ENCODE data around the gene CENPT. TPM values are rescaled to one million over a fixed set of nuclear protein-coding genes. Genes with fewer than 3 reads are reported as not detected.

Gene CENPT
- total RNA-seq, 4 donors from 2014 or later = 29.4 to 70.2 (median 52.8) TPM

DNA sequence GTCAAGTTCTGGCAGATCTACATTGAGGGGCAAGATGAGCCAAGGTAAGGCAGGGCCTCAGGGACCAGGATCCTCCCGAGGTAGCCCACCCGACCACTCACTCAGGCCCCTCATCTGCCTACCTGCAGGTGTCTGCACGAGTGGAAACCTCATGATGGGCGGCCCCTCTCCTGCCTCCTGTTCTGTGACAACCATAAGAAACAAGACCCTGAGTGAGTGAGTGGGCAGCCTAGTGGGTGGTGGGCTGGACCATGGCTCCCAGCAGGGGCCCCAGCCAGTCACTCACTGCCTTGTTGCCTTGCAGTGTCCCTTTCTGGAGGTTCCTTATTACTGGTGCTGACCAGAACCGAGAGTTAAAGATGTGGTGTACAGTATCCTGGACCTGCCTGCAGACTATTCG lies 30.7 kb upstream of the CENPT start:
- Histone ChIP-seq H3K4me1 (peaks cover 3 to 11% of the 10 kb centered on the region in 2 donors), H3K36me3 (no peaks in the 10 kb centered on the region), H3K27me3 (no peaks in the 10 kb centered on the region), H3K9me3 (no peaks in the 10 kb centered on the region), H3K27ac (no peak overlapping the region), H3K4me3 (no peak overlapping the region)
- intact Hi-C loops (cut with DNase I; ENCODE audit: low total_unique reads) = no loop called here
- no peak for TF ChIP-seq POLR2A (IDR thresholded peaks at IDR 0.05)
- TF ChIP-seq, protein P1, sequence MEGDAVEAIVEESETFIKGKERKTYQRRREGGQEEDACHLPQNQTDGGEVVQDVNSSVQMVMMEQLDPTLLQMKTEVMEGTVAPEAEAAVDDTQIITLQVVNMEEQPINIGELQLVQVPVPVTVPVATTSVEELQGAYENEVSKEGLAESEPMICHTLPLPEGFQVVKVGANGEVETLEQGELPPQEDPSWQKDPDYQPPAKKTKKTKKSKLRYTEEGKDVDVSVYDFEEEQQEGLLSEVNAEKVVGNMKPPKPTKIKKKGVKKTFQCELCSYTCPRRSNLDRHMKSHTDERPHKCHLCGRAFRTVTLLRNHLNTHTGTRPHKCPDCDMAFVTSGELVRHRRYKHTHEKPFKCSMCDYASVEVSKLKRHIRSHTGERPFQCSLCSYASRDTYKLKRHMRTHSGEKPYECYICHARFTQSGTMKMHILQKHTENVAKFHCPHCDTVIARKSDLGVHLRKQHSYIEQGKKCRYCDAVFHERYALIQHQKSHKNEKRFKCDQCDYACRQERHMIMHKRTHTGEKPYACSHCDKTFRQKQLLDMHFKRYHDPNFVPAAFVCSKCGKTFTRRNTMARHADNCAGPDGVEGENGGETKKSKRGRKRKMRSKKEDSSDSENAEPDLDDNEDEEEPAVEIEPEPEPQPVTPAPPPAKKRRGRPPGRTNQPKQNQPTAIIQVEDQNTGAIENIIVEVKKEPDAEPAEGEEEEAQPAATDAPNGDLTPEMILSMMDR (IDR thresholded peaks at IDR 0.05) = no peak
- no peak for DNase-seq

DNA sequence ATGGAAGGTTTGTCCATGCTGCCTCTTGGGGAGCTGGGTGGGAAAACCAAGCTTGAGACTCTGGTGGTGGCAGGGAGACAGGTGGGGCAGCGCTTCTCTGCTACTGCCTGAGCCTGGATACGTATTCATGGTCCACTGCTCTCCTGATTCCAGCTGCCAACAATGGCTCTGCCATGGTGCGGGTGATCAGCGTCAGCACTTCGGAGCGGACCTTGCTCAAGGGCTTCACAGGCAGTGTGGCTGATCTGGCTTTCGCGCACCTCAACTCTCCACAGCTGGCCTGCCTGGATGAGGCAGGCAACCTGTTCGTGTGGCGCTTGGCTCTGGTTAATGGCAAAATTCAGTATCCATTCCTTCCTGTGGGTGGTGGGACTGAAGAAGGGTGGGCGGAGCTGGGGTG lies 29.6 kb upstream of the CENPT start:
- intact Hi-C loops (cut with DNase I; ENCODE audit: low total_unique reads) = no loop called here
- Histone ChIP-seq H3K36me3 (no peaks in the 10 kb centered on the region), H3K4me3 (no peak overlapping the region), H3K9me3 (no peaks in the 10 kb centered on the region), H3K27ac (no peak overlapping the region), H3K27me3 (no peaks in the 10 kb centered on the region), H3K4me1 (peaks cover 3 to 11% of the 10 kb centered on the region in 2 donors)
- TF ChIP-seq POLR2A (IDR thresholded peaks at IDR 0.05) = no peak
- TF ChIP-seq, protein P1 (IDR thresholded peaks at IDR 0.05) = no peak
- no peak for DNase-seq

DNA sequence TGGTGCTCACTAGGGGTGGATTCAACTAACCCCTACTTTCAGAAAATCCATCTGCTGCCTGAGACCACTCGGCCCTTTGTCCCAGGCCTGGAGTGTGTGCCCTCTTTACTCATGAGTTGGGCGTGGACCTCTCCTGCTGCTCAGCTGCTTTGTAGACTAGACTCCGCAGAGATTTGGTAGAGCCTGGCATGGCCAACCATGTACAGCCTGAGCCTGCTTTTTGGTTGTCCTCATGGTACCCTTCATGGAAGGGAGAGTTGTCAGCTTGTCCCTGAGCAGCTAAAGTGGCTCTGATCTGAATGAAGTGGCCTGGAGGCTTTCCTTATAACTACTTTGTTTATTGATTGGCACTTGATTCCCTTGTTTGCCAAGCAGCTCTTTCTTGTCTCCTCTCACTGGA lies 26.9 kb upstream of the CENPT start:
- intact Hi-C loops (cut with DNase I; ENCODE audit: low total_unique reads) = no loop called here
- peak overlapping the region in 1 of 2 donors; percentile 96 for H3K4me3 ChIP-seq
- DNase-seq = no peak
- no peaks in the 10 kb centered on the region for H3K9me3 ChIP-seq
- no peaks in the 10 kb centered on the region for H3K36me3 ChIP-seq
- H3K27me3 ChIP-seq = no peaks in the 10 kb centered on the region
- H3K4me1 ChIP-seq = peaks cover 3 to 11% of the 10 kb centered on the region in 2 donors
- TF ChIP-seq POLR2A (IDR thresholded peaks at IDR 0.05) = no peak
- TF ChIP-seq, protein P1 (IDR thresholded peaks at IDR 0.05) = no peak
- H3K27ac ChIP-seq = no peak overlapping the region

DNA sequence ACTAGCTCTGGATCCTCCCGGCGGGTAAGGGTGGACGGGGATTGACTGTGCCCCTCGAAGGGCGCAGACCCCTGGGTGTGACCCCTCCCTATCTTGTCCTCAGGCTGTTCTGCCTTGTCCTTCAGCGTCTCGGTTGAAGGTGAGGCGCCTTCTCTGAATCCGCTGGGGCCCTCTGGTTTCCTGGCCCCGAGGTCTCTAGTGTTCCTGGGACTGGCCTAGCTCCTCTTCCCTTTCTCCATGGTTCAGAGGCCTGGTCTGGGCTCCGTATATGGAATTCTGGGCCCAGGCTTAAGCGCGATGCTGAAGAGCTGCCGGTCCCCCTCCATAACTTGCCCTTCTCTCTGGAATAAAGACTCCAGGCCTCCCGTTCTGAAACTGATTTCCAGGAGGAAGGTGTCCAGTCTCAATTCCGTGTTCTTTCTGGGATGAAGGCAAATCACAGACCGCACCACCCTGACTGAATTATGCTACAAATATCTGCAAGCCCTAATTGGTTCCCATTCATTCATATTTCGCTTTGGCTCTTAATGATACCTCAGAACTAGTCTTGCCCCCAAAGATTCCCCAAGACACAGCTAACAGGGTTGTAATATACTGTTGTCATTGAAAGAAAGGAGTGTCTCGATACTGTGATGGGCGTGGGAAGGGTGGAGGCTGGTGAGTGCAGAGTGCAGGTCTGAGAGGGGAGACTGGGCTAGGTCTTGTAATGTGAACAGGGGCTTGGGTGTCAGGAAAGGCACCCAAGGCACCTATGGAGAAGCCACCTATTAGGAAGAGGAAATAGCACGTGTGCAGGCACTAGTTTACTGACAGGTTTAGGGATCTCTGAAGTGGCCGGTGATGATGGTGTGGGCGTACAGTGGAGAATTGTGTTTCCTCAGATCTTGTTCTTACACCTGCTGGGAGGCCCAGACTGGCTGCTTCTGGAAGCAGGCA lies 26.2 kb upstream of the CENPT start:
- intact Hi-C loops (cut with DNase I; ENCODE audit: low total_unique reads) = no loop called here
- peaks cover 3 to 11% of the 10 kb centered on the region in 2 donors for H3K4me1 ChIP-seq
- no peaks in the 10 kb centered on the region for H3K36me3 ChIP-seq
- peak overlapping the region; percentile 76 to 77 for H3K27ac ChIP-seq
- TF ChIP-seq POLR2A (IDR thresholded peaks at IDR 0.05) = no peak
- TF ChIP-seq, protein P1 (IDR thresholded peaks at IDR 0.05) = no peak
- H3K4me3 ChIP-seq = peak overlapping the region; percentile 78 to 96
- H3K9me3 ChIP-seq = no peaks in the 10 kb centered on the region
- no peaks in the 10 kb centered on the region for H3K27me3 ChIP-seq
- DNase-seq = no peak
